Mesendoderm (in vitro differentiated cells): ENCODE measurements around the gene CCNY.

Source experiments
- DNase-seq: peaks from one replicate; pipeline ENCODE4 v3.0.0; 2013
- H2AK5ac ChIP-seq: 2 replicates; pipeline ENCODE4 v1.6.1; 2013; ENCODE audit warnings: low read length, inconsistent platforms
- H2BK120ac ChIP-seq: 2 replicates; pipeline ENCODE4 v1.6.1; 2013; ENCODE audit warnings: low read depth, mild to moderate bottlenecking, low read length, moderate library complexity, mixed read lengths
- H2BK15ac ChIP-seq: replicated peaks from 2 replicates; pipeline ENCODE4 v1.6.1; 2013; ENCODE audit warnings: low read depth, mild to moderate bottlenecking, moderate library complexity
- H2BK5ac ChIP-seq: 2 replicates; pipeline ENCODE4 v1.6.1; 2013; ENCODE audit warnings: low read length, inconsistent platforms
- H3K18ac ChIP-seq: 2 replicates; pipeline ENCODE4 v1.6.1; 2013; ENCODE audit warnings: mild to moderate bottlenecking, low read length, mixed read lengths
- H3K23ac ChIP-seq: one replicate; pipeline ENCODE4 v1.6.1; 2013; ENCODE audit warnings: low read length
- H3K27ac ChIP-seq: 2 replicates; pipeline ENCODE4 v1.5.1; 2013; ENCODE audit warnings: low read depth, mild to moderate bottlenecking, inconsistent platforms, low read length, moderate library complexity
- H3K27me3 ChIP-seq: 2 replicates; pipeline ENCODE4 v1.6.1; 2013; ENCODE audit warnings: low read length, control low read depth, mild to moderate bottlenecking, inconsistent platforms; ENCODE audit not compliant: insufficient read depth, poor library complexity
- H3K36me3 ChIP-seq: 2 replicates; pipeline ENCODE4 v1.6.1; 2013; ENCODE audit warnings: low read length, inconsistent platforms; ENCODE audit not compliant: control insufficient read depth, insufficient read depth
- H3K4ac ChIP-seq: one replicate; pipeline ENCODE4 v1.6.1; 2013; ENCODE audit warnings: low read depth, mild to moderate bottlenecking, low read length, moderate library complexity
- H3K4me1 ChIP-seq: 2 replicates; pipeline ENCODE4 v1.6.1; 2013; ENCODE audit warnings: low read depth, low read length, inconsistent platforms; ENCODE audit not compliant: control insufficient read depth
- H3K4me2 ChIP-seq: 2 replicates; pipeline ENCODE4 v1.6.1; 2013; ENCODE audit warnings: low read length
- H3K4me3 ChIP-seq: 2 replicates; pipeline ENCODE4 v1.5.1; 2013; ENCODE audit warnings: mild to moderate bottlenecking, low read length
- H3K56ac ChIP-seq: one replicate; pipeline ENCODE4 v1.6.1; 2013; ENCODE audit warnings: low read length
- H3K79me1 ChIP-seq: 2 replicates; pipeline ENCODE4 v1.6.1; 2013; ENCODE audit warnings: low read length, inconsistent platforms
- H3K79me2 ChIP-seq: 2 replicates; pipeline ENCODE4 v1.6.1; 2013; ENCODE audit warnings: mild to moderate bottlenecking, low read length; ENCODE audit not compliant: control insufficient read depth, insufficient read depth
- H3K9ac ChIP-seq: 2 replicates; pipeline ENCODE4 v1.6.1; 2013; ENCODE audit warnings: low read length, inconsistent platforms
- H4K5ac ChIP-seq: one replicate; pipeline ENCODE4 v1.6.1; 2013; ENCODE audit warnings: low read length
- H4K8ac ChIP-seq: one replicate; pipeline ENCODE4 v1.6.1; 2013; ENCODE audit warnings: low read depth, mild to moderate bottlenecking, control low read depth, low read length, moderate library complexity
- WGBS: extraction: QIAGEN DNeasy Blood & Tissue Kit; methylation state at CpG from one replicate; pipeline ENCODE4 v1.1.7; 2013; ENCODE audit warnings: low lambda C conversion rate, missing lambda C conversion rate; ENCODE audit not compliant: insufficient coverage; ENCODE audit errors: extremely low coverage; 5-methylcytosine and 5-hydroxymethylcytosine counted together

Gene CCNY

DNA sequence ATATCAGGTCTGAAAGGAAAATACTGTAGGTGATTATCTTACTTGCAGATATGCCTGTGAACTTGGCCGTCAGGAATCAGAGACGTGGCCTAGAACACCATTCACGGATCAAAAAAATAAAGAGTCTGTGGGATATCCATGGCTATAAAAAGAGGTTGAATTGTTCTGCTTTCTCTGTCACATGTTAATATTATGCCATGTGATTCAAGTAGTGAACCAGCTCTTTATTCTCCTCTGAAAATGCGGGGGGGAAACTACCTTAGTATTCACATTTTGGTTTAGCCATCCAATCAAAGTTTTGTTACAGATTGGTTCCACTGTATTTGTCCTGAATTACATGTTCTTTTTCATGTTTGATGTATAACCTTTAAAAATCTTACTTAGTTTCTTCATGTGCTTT, 120.5 kb downstream of the CCNY start:
- Histone ChIP-seq H2BK120ac (no peak overlapping the region), H3K27me3 (no peaks in the 10 kb centered on the region), H2AK5ac (no peak overlapping the region), H4K5ac (no peak overlapping the region), H3K9ac (no peak overlapping the region), H3K4ac (no peak overlapping the region), H3K79me1 (peaks cover 25% of the 10 kb centered on the region), H3K23ac (no peak overlapping the region), H4K8ac (no peak overlapping the region), H3K56ac (no peak overlapping the region), H3K27ac (no peak overlapping the region), H3K4me3 (no peak overlapping the region), H3K36me3 (no peaks in the 10 kb centered on the region), H2BK5ac (no peak overlapping the region), H3K4me1 (peaks cover 6% of the 10 kb centered on the region), H2BK15ac (no peak overlapping the region), H3K79me2 (peaks cover 13% of the 10 kb centered on the region), H3K4me2 (no peak overlapping the region), H3K18ac (no peak overlapping the region)
- DNase-seq: no peak
- no CpG with 5 or more reads among the region's 4 CpGs for WGBS

DNA sequence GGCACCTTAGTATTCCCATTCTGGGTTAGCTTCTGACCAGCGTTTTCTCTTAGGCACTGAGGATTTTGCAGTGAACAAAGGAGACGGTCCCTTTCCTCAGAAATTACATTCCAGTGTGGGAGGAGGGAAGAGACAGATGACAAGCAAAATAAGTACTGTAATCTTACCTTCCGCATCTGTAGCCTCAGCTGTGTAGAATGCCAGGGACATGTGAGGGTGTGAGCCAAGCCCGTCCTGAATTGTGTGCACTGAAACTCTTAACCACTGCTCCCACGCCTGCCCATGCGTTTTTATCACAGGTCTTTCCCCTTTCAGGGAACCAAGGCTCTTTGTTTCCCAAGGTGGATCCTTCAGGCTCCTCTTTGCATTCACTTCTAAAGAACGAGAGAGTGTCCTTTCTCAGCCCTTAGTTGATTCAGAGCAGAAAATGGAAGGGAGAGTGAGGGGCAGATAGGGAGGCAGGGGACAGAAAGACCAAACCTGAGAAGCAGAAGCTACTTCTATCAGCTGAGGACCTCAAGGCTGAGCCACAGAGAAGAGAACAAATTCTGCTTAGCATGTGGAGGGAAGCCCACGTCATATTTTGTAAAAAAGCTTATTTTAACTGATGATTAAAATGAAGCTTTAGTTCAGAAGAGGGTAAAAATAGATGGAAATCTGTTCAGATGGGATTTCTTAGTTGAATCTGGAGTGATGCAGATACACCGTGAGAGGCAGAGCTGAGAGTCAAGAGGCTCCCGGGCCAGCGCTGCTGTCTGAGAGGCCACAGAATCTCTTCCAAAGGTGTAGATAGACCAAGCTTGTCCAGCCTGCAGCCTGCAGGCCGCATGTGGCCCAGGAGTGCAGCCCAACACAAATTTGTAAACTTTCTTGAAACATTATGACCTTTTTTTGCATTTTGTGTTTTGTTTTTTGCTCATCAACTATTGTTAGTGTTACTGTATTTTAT, 122.5 kb downstream of the CCNY start:
- no CpG with 5 or more reads among the region's 12 CpGs for WGBS
- Histone ChIP-seq H2BK5ac (no peak overlapping the region), H4K8ac (no peak overlapping the region), H3K27ac (no peak overlapping the region), H3K4me3 (no peak overlapping the region), H3K36me3 (no peaks in the 10 kb centered on the region), H3K79me2 (peaks cover 13% of the 10 kb centered on the region), H3K18ac (no peak overlapping the region), H2BK120ac (no peak overlapping the region), H2BK15ac (no peak overlapping the region), H3K79me1 (peaks cover 25% of the 10 kb centered on the region), H3K4me1 (peaks cover 11% of the 10 kb centered on the region), H3K23ac (no peak overlapping the region), H3K4me2 (no peak overlapping the region), H3K9ac (no peak overlapping the region), H3K4ac (no peak overlapping the region), H3K56ac (peak overlapping the region; percentile 27), H4K5ac (no peak overlapping the region), H2AK5ac (no peak overlapping the region), H3K27me3 (no peaks in the 10 kb centered on the region)
- DNase-seq: no peak

DNA sequence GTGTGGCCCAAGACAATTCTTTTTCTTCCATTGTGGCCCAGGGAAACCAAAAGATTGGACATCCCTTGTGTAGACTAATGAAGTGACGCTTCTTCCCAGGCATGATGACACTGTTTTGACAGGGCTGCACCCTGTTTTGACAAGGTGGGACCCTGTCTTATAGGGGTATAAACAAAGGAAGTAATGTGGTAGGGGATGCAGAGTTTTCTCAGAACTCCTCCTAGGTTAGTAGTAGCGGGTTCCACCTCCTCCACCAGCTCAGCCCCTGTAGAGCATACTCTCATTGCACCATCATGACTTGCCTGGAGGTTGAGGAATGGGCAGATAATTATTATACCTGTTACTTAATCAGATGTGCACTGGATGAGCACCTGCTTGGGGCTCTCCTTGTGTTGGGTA, 123.1 kb downstream of the CCNY start:
- H3K4ac ChIP-seq: no peak overlapping the region
- peaks cover 22% of the 10 kb centered on the region for H3K79me1 ChIP-seq
- H2BK15ac ChIP-seq: no peak overlapping the region
- no peak overlapping the region for H3K56ac ChIP-seq
- H3K27ac ChIP-seq: no peak overlapping the region
- H4K5ac ChIP-seq: no peak overlapping the region
- H2AK5ac ChIP-seq: no peak overlapping the region
- no peak overlapping the region for H3K4me2 ChIP-seq
- no peak overlapping the region for H2BK5ac ChIP-seq
- no peak overlapping the region for H2BK120ac ChIP-seq
- no peak overlapping the region for H3K4me3 ChIP-seq
- peaks cover 11% of the 10 kb centered on the region for H3K79me2 ChIP-seq
- no peaks in the 10 kb centered on the region for H3K36me3 ChIP-seq
- no peak overlapping the region for H3K18ac ChIP-seq
- no peak overlapping the region for H3K9ac ChIP-seq
- no CpG with 5 or more reads among the region's 2 CpGs for WGBS
- H4K8ac ChIP-seq: no peak overlapping the region
- no peak overlapping the region for H3K23ac ChIP-seq
- H3K27me3 ChIP-seq: no peaks in the 10 kb centered on the region
- H3K4me1 ChIP-seq: peaks cover 18% of the 10 kb centered on the region
- no peak for DNase-seq

DNA sequence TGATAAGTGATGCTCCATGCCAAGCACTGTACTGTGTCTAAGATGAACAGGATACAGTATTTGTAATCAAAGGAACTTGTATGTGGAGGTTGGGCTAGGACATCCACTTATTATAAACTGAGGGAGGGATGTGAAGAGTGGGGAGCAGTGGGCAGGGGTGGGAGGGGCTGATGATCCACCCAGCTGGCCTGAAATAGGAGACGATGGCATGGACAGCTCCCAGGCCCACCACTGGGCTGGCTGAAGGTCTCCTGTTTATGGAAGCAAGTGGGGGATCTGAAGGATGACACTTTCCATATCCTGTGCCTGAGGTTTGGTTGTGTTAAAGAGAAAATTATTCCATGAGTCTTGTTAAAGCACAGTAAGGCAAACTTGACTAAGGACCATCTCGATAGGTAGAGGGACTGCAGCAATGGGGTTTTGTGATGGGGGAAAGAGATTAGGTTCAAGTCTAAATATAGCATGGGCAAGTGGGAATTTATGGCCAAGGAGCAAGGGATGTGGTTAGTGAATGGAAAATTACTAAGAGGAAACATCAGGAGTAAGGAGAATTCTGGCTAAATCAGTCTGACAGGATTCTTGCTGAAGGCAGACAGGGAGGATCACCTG, 124.6 kb downstream of the CCNY start:
- H3K4ac ChIP-seq: no peak overlapping the region
- H3K79me1 ChIP-seq: peaks cover 20% of the 10 kb centered on the region
- no peaks in the 10 kb centered on the region for H3K36me3 ChIP-seq
- no peak overlapping the region for H2BK5ac ChIP-seq
- H3K18ac ChIP-seq: no peak overlapping the region
- no peak overlapping the region for H2AK5ac ChIP-seq
- H2BK120ac ChIP-seq: no peak overlapping the region
- H4K8ac ChIP-seq: no peak overlapping the region
- no peak for DNase-seq
- no peak overlapping the region for H3K9ac ChIP-seq
- peaks cover 24% of the 10 kb centered on the region for H3K4me1 ChIP-seq
- H3K27ac ChIP-seq: no peak overlapping the region
- H3K4me3 ChIP-seq: no peak overlapping the region
- no peak overlapping the region for H2BK15ac ChIP-seq
- peaks cover 17% of the 10 kb centered on the region for H3K79me2 ChIP-seq
- no peaks in the 10 kb centered on the region for H3K27me3 ChIP-seq
- H3K4me2 ChIP-seq: no peak overlapping the region
- H4K5ac ChIP-seq: no peak overlapping the region
- no peak overlapping the region for H3K23ac ChIP-seq
- no peak overlapping the region for H3K56ac ChIP-seq
- no CpG with 5 or more reads among the region's 2 CpGs for WGBS

DNA sequence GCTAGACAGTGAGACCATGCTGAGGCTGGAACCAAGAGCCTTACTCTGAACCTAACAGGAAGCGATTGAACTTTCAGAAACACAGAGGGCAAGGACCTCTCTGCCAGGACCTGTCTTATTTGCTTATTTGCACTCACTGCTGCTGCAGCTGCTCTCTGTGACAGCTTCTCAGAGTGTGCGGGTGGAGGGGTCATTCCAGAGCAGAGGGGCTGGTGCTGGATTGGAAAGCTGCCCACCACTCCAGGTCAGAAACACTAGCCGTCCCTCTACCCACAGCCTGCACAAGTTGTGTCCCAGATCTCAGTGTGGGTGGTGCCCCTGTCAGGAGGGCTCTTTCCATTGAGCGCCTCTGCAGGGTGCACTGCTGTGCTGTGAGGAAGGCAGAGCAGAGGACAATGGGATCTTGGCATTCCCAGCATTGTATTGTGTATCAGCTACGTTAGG, 126.2 kb downstream of the CCNY start:
- peak; percentile 61 for DNase-seq
- Histone ChIP-seq H3K27ac (no peak overlapping the region), H3K79me1 (peaks cover 19% of the 10 kb centered on the region), H4K5ac (no peak overlapping the region), H3K56ac (no peak overlapping the region), H3K18ac (no peak overlapping the region), H2BK15ac (no peak overlapping the region), H3K23ac (no peak overlapping the region), H3K4me2 (no peak overlapping the region), H2BK120ac (no peak overlapping the region), H3K9ac (no peak overlapping the region), H3K4ac (no peak overlapping the region), H3K79me2 (peaks cover 17% of the 10 kb centered on the region), H2AK5ac (no peak overlapping the region), H3K4me3 (no peak overlapping the region), H4K8ac (no peak overlapping the region), H3K27me3 (no peaks in the 10 kb centered on the region), H3K4me1 (peaks cover 24% of the 10 kb centered on the region), H3K36me3 (no peaks in the 10 kb centered on the region), H2BK5ac (no peak overlapping the region)
- no CpG with 5 or more reads among the region's 5 CpGs for WGBS
